Measurements from ENCODE around the gene BTG4. TPM values are rescaled to one million over a fixed set of nuclear protein-coding genes. Genes with fewer than 3 reads are reported as not detected.

The BTG4 gene
- total RNA-seq, 1 experiment from 2014 or later: 0.39 TPM

DNA sequence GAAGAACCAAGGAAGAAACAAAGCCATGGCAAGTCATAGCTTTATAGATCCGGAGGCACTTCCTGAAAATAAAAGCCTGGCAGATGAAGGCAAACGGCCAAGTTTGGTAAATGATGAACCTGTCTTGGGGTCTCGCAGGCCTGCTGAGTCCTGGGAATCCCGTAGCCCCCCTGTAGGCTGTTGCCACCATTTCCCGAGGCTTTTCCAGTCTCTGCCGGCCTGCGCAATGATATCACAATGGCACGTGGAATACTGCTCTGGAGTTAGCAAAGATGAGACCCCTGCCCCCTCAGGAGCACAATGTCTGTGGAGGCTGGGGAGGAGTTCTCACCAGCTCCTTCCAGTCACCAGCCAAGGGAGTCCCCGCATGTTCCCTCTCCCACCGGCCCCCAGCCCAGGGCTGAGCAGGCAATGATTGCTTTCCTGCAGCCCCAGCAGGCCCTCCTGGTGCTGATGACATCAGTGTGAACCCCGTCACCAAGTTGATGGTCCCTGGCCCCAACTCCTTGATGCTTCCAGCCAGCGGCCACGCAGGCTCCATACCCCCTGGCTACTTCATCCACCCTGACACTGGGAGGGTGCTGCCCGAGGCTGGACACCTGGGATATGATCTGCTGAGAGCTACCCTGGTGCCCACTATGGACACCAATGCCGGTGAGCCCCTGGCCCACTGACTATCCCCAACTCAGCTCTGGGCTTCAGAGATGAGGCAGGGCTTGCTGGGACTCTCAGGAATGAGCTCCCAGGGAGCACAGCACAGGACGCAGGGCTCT, 55.9 kb downstream of the BTG4 start:
- no peak for DNase-seq (ENCODE audit: low read depth)

DNA sequence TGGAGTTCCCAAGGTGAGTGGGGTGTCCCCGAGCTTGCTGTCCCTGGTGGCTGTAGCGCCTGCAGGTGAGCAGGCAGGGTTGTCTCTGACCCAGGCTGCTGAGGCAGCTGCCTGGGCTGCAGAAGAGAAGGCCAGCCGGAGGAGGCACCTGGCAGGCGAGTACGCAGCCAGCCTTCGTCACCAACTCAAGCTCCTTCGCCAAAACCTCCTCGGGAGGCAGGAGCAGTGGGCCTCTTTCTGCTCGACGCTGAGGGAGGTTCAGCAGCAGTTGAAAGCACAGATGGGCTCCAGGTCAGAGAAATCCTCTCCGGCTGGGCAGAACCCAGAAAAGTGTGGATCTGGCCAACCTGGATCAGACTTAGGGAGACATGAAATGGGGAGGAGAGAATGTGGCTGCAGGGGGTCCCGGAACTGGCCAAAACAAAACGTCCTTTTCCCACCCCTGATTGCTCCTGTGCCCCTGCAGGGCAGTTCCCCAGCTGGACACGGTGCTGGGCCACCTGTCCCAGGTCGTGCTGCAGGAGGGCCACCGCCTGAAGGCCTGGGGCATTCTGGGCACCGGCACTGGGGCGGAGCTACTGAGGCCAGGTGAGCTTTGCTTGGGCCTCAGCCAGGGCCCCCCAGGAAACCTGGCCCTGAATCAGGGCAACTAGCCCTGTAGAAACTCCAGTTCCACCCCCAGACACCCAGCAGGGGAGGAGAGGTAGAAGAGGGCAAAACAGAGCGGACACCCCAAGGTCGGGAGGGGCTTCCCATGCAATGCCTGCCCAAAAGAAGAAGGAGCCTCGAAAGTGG, 56.7 kb downstream of the BTG4 start:
- no peak for DNase-seq (ENCODE audit: low read depth)

DNA sequence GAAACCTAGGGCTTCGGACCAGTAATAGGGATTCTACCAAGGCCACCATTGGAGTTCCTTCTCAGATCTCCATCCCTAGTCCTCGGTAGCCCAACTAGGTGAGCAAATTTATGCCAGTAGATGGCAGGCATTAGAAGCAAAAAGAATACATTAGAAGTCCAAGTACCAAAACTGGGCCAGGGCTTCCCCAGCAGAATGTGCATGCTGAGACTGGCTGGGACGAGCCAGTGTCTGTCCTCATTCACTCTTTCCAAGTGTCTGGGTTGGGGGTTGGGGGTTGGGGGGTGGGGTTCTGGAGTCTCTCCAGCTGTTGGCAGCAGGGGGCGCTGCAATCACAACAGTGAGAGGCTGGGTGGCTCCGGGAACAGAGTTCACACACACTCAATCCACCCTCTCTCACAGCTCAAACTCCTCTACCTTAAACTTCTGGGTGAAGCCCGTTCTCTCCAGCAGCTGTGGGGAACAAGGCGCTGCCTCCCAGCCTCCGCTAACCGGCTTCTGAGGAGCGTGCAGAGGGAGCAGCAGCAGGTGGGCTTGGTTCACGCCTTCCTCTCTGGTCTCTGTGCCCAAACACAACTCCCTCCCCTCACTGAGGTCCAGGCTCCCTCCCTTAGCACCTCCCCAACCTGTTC, 57.5 kb downstream of the BTG4 start:
- DNase-seq (ENCODE audit: low read depth): peak; percentile 39

DNA sequence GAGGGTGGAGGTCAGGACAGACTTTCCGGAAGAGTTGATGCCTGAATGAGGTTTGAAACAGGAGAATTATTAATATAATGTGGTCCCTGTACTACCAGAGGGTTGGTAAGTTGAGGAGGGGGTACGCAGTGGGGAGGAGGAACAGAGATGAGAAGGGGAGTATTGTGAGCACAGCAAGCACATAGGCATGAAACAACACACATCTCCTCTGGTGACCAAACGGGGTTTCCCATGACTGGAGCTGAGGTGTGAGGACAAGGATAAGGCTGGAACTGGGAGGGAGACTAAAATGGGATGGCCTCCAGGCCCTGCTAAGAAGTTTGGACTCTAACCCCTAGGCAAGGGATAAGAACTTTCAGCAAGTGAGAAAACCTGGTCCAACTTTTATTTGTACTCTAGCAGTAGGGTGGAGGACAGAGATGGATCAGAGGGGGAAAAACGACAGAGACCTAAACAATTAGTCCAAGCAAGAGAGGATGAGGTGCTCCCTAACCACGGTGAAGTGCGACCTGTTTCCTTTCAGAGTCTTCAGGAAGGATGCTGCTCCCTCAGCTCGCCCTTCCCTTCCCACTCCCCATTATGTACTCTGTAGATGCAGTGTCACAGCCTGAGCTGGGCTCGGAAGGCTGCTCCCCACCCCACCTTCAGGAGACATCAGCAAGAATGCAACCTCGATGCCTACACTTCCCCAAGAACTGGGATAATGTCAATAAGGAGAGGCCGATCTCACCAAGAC, 59.2 kb downstream of the BTG4 start:
- DNase-seq (ENCODE audit: low read depth): no peak

DNA sequence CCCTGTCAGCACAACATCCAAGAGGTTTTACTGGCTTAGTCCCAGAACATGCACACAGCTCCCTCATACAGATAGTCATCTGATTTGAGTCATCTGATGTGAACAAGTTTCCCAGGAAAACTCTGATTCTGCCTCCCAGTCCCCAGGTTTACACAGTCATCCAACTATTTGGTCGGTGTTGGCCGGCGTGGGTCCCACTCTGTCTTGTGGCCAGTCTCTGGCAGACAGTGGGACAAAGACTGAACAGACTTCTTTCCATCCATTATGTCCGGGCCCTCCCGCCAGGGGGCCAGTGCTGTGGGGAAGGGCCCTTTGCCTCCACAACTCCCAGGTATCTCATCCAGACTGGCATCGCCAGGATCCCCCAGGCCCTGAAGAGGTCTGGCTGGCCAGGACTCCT, 60.0 kb downstream of the BTG4 start:
- peak; percentile 31 for DNase-seq (ENCODE audit: low read depth)

DNA sequence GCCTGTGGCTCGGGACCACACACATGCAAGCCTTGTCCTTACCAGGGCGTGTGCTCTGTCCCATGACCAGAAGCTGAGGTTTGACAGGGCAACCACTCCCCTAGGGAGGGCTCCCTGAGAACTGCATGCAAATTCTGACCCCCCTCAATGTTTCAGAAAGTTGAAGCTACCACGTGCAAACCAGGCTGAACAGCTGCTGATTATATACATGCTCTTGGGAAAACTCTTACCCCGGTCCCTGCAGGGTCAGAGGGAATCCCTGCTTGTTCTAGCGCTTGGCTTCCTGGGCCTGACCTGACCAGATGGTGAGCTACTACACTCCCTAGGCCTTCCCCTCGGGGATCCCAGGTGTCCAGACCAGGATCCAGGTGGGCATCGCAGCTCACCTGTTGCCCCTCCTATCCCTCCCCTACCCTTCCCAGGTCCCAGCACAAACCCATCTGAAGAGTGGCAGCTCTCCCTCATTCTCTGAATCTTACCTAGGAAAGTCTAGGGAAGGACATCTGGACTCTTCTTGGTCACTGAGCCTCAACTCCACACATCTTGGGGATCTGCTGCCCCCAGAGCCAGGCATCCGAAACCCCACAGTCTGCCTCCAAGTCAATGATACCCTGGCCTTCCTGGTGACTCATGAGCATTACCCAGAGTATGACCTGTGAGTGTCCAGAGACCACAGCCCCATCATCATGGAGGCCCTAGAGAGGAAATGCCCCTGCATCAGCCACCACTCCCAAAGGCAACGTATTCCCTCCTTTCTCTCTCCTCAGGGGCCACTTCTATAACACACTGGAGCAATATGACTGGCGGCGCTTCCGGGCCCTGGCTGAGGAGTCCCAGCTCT, 61.5 kb downstream of the BTG4 start:
- peak; percentile 38 for DNase-seq (ENCODE audit: low read depth)

DNA sequence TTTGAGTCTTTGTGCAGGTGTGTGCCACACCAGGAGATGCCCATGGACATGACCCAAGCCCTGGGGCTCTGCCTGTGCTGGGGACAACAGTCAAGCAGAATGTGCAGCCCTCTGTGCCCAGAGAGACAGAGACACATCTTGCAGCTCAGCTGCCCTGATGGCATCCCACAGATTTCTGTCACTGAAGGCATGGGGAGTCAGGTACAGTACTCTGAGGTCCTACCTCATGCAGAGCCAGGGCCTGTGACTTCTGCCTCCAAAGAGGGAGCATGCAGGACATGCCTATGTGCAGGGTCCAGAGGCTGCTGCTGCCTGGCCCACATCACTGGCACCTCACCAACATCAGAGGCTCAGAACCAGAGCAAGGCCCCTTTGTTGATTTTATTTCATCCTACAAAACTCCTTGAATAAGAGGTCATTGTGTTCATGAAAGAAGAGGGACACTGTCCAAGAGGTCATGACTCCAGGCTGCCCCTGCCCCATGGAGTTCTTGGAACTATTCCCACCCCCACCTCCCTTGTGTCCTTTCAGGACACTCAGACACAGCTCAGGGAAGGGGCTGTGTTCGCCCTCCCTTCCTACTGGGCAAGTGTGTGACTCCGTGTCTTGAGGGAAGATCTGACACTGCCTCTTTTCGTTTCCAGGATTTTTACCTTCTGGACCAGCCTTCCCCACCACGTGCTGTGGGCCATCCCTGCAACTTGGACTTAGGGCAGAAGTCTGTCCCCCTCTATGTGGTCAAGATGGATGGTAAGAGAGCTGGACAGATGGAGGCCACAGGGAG, 62.3 kb downstream of the BTG4 start:
- no peak for DNase-seq (ENCODE audit: low read depth)

DNA sequence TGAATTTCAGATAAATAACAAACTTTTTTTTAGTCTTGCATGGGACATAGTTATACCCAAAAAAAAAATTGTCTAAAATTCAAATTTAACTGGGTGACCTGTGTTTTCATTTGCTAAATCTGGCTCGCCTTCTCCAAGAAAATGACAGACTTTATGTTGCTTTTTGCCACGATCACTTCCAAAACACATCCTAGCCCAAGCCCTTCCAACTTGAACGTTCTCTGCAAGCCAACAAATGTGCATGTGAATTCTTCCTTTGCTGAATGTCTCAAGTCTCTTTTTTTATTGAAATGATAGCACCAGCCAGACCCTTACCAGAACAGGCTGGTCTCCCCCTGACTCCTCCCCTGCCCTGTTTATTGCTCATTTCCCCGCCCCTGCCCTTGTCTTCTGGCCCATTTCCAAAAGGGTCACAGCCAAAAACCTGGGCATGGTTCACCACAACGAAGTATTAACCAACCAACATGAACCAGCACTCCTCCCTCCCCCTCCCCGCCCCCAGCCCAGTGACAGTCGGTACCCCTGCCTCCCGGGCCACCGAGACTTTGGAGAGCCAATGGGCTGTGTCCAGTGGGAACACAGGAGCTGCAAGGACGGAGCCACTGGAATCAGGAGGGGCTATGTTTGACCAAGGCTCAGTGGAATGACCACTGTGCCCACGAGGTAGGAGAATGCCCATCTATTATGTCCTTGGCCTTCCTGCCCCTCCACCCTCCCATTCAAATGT, 63.2 kb downstream of the BTG4 start:
- no peak for DNase-seq (ENCODE audit: low read depth)

DNA sequence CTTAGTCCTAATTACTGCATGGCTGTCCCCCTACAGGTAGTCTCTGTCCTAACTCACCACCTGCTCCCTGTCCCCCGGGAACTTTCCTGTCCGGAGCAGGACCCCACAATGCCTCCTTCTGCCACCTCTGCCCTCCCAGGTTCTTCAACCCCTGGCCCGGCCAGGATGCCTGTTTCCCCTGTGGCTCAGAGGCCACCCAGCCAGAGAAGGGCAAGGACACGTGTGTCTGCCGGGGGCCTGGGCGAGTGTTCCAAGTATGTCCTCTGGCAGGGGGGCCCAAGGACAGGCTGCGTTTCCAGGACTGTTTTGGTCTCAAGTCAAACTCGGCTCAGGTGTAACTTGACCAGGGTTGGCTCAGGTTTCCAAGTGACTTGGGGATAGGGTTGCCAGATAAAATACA, 63.8 kb downstream of the BTG4 start:
- DNase-seq (ENCODE audit: low read depth): no peak

DNA sequence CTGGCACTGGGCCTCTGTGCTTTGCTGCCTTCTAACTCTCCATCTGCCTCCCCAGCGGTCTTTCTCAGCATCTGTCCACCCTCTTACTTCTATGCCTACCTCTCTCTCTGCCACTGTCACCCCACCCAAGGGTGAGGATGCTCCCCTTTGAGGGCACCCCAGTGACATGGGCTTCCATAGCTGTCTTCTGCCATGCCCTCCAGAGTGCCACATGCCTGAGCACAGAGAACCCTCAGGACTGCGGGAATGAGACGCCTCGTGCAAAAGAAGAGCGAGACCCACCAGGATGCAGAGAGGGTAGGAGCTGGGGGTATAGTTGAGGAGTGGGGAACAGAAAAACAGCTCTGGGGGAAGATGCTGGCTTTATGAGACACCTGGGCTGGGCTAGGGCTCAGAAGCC, 64.3 kb downstream of the BTG4 start:
- DNase-seq (ENCODE audit: low read depth): no peak

DNA sequence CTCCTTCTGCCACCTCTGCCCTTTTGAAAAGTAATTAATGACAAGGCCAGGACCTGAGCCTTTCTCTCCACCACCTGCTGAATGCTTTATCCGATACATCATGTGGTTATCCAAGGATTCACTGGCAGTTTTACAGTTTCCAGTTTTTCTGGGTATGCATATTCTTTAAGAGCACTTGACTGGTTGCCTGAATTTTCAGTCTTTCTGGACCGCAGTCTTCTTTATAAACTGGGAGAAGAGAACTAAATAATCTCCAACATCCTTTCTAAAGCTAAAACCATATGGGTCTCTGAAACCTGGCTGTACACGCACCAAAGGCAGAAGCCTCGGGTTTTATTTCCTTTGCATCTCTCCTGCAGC, 65.1 kb downstream of the BTG4 start:
- DNase-seq (ENCODE audit: low read depth): no peak

DNA sequence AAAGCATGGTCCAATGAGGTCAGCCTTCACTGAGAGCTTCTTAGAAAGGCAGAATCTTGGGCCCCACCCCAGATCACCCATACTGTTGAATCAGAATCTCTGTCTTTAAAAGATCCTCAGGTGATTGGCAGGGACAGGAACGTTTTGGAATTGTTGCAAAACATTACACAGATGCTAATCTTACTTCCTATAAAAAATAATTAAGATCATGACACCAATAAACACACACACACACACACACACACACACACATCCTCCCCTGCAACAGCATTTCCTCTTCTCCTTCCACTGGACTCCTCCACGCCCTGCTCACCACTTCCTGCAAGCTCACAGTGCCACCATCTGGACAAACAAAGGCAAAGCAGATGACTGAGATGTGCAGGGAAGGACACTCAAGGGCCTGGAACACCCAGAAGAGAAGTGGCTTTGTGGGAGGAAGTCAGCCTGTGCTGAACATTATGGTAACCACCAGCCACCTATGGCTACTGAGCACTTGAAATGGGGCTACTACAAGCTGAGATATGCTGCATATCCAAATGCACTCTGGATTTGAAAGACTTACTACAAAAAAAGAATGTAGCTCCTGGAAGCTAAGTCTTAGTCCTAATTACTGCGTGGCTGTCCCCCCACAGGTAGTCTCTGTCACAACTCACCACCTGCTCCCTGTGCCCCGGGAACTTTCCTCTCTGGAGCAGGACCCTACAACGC, 65.6 kb downstream of the BTG4 start:
- DNase-seq (ENCODE audit: low read depth): peak; percentile 88

DNA sequence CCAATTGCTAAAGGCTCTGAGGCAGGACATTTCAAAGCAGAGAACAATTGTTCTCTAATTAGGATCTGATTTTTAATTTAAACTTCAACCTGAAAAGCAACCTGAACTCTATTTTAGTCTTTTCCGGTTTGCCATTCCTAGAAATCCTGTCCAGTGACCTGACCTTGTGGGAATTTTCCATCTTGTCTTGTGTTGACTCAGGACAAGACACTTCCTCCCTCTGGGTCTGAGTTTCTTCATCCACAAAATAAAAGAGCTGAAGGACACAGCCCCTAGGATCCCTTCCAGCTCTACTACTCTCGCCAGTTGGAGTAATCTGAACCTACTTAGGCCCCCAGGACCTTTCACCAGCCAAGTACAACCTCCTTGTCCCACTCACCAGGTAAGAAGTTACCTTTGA, 66.6 kb downstream of the BTG4 start:
- no peak for DNase-seq (ENCODE audit: low read depth)

Small RNA genes within 50 kb of the gene (small RNA-seq; reads per million reads assigned to genes)
- gene MIR34B (0.14 reads per million), gene MIR34C (0.70 reads per million, percentile 65 among the genes with 10 or more reads in this experiment)

Other genes starting within 250 kb of the BTG4 start
- gene POU2AF3, start 213.8 kb downstream of the BTG4 start, total RNA-seq (2014; rRNA removed; shearing (Covaris generic)): not detected in 2 replicates
- gene POU2AF1, start 133.1 kb downstream of the BTG4 start, total RNA-seq (2014; rRNA removed; shearing (Covaris generic)): not detected in 2 replicates
- gene HOATZ, start 2.4 kb upstream of the BTG4 start, total RNA-seq (2014; rRNA removed; shearing (Covaris generic)): not detected in 2 replicates
- 59.2 and 61.0 TPM in 2 replicates for gene LAYN, start 28.3 kb upstream of the BTG4 start, total RNA-seq (2014; rRNA removed; shearing (Covaris generic))
- 9.0 and 9.2 TPM in 2 replicates for gene SIK2, start 90.1 kb upstream of the BTG4 start, total RNA-seq (2014; rRNA removed; shearing (Covaris generic))